LNCAP (cell line): ENCODE data around the gene NPIPA3.
"Not testable (repeated sequence)": the region's sequence is repeated elsewhere in the genome, so short reads cannot be mapped to it uniquely, and the experiment has no call there.

ENCODE experiments used
- CTCF ChIP-seq: fragments of 450-650 bp; IDR thresholded peaks from 2 replicates; pipeline ENCODE4 v1.5.1; 2017; ENCODE audit warnings: mild to moderate bottlenecking

Gene NPIPA3

DNA sequence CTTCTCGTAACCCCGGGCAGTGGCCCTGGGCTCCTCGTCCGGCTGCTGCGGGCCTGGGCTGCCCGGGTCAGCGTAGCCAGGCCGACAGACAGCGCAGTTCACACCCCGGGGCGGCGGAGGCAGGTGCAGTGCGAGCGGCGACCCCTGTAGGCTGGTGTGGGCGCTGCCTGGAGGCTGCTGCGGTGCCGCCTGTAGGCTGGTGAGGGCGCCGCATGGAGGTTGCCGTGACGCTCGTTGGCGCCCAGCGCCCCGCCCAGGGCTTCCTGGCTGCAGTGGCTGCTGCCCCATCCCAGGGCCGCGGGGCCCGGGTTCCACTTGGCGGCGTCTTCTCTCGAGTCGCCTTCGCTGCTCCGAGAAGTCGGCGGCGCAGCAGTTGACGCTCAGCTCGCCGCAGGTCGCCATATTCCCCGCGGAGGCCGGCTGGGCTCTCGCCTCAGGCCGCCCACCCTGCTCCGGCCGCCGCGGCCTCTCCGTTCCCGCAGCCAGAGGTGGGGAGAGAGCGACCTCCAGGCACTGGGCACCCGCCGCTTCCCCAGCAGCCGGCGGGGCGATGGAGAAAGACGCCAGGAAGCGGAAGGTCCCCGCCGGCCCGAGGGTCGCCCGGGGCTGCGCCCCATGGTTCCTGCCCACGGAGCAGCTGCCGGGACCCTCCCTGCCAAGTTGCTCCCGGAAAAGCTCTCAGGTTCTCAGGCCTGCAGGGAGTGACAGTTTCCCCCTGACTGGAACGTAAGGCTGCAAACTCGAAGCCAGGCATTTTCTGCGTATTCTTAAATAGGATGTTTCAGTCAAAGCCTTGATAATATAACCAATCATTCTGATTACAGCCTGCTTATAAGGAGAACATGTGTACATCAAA is at the start of gene NPIPA3:
Gene NPIPA3, plus strand, starts transcription at position 256 of the 856 bp plus-strand sequence. CDS start 5,533 bp downstream, outside the sequence.
- TF ChIP-seq CTCF, result not testable (repeated sequence)

DNA sequence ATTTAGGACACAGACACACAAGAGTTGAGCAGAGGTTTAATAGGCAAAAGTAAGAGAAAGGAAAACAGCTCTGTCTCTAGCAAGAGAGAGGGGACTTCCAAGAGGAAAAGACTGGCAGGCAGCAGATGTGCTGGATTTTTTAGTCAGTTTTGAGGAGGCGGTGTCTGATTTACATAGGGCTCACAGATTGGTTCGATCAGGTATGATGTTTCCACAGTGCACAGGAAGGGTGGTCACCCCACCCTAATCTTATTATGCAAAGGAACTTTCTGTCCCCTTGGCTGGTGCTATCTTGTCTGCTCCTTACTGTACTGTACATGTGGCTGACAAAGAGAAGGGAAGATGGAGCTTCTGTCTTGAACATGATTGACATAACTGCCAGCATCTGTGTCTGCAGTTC is 45.1 kb upstream of the NPIPA3 start:
- no peak for TF ChIP-seq CTCF

- TF ChIP-seq CTCF, result no peak
These were observed 35.6 kb upstream of the NPIPA3 start for GRCh38 chr16:14667347-14668266.

- no peak for TF ChIP-seq CTCF
These were observed 34.5 kb upstream of the NPIPA3 start for GRCh38 chr16:14668556-14669223.

- no peak for TF ChIP-seq CTCF
These were observed 33.4 kb upstream of the NPIPA3 start for GRCh38 chr16:14669776-14670175.

GRCh38 chr16:14672403-14672971 is 30.7 kb upstream of the NPIPA3 start:
- no peak for TF ChIP-seq CTCF

GRCh38 chr16:14676633-14677032 is 26.6 kb upstream of the NPIPA3 start:
- TF ChIP-seq CTCF, result no peak
